K562 (cell line): ENCODE measurements around the gene NTPCR. TPM values are rescaled to one million over a fixed set of nuclear protein-coding genes. Genes with fewer than 3 reads are reported as not detected.

Source experiments
- ATAC-seq: fragments of 200-7000 bp; cut with Tn5 transposase; 3 replicates; pipeline ENCODE4 v1.9.1; 2020; ENCODE audit warnings: moderate library complexity
- BruUV-seq: library from RNA; stranded (reverse); fragments of 400-500 nt; replicated peaks from 2 replicates; lab custom pipeline; 2021; lab: Mats Ljungman, UMichigan
- CTCF ChIA-PET: fragments of 300-600 bp; formaldehyde crosslinking; extraction: SDS; loops from one replicate; lab custom pipeline; 2021; ENCODE audit warnings: low intra/inter-chr PET ratio; lab: Yijun Ruan, JAX
- POLR2A ChIA-PET: fragments of 300-600, 350-650 bp; sonication (Branson Sonifier 250); formaldehyde crosslinking; extraction: SDS; loops from one replicate; lab custom pipeline; 2021; ENCODE audit warnings: antibody characterized with exemption, inconsistent platforms; lab: Yijun Ruan, JAX
- DNase-seq, 4 experiments: peaks; one replicate each; pipeline versions ENCODE4 v3.0.0 to v3.0.0-alpha.2; 2011 to 2018; ENCODE audit warnings: low spot score in 3 of 4, mixed read lengths in 3 of 4; ENCODE audit errors: extremely low read depth in 1 of 4
- FAIRE-seq: peaks from 2 replicates; lab custom pipeline; 2011; peaks lifted over from hg19 to GRCh38; lab: Jason Lieb, UNC
- H2AFZ ChIP-seq: 2 replicates; pipeline ENCODE4 v1.6.0; 2011; ENCODE audit warnings: low read depth, low read length, control low read depth, inconsistent platforms
- H3K27ac ChIP-seq: fragments of 200-600 bp; 3 replicates; pipeline ENCODE4 v1.8.0; 2011; ENCODE audit warnings: low read depth, mild to moderate bottlenecking, control low read depth, inconsistent platforms, low read length, moderate library complexity, mixed read lengths; ENCODE audit errors: extremely low read depth
- H3K27me3 ChIP-seq, 2 experiments: fragments of 300-600 bp in 1 of 2; 2 replicates in 1 of 2; 3 replicates in 1 of 2; pipeline versions ENCODE4 v1.6.0 to v1.8.0; 2011; ENCODE audit warnings: inconsistent platforms in 2 of 2, low read length in 2 of 2, mild to moderate bottlenecking in 1 of 2, mixed read lengths in 1 of 2, moderate library complexity in 1 of 2; ENCODE audit not compliant: control insufficient read depth in 2 of 2, insufficient read depth in 2 of 2
- H3K36me3 ChIP-seq: fragments of 300-600 bp; 3 replicates; pipeline ENCODE4 v1.8.0; 2011; ENCODE audit warnings: mild to moderate bottlenecking, low read length, inconsistent platforms; ENCODE audit not compliant: control insufficient read depth, insufficient read depth
- H3K4me1 ChIP-seq, 2 experiments: fragments of 200-600 bp in 1 of 2; replicated peaks in 1 of 2; 2 replicates in 1 of 2; 3 replicates in 1 of 2; pipeline versions ENCODE4 v1.5.1 to v1.8.0; 2011; ENCODE audit warnings: inconsistent platforms in 2 of 2, low read length in 2 of 2, mild to moderate bottlenecking in 1 of 2, mixed read lengths in 1 of 2, moderate library complexity in 1 of 2; ENCODE audit not compliant: control insufficient read depth in 2 of 2, insufficient read depth in 2 of 2
- H3K4me2 ChIP-seq: 2 replicates; pipeline ENCODE4 v1.6.1; 2011; ENCODE audit warnings: low read length, control low read depth, inconsistent platforms, mixed read lengths; ENCODE audit not compliant: insufficient read depth
- H3K4me3 ChIP-seq: fragments of 200-600 bp; sonication (generic), shearing (Covaris generic); 2 replicates; pipeline ENCODE4 v1.5.1; 2016; ENCODE audit warnings: control low read depth, inconsistent platforms
- H3K79me2 ChIP-seq: fragments of 200-600 bp; 3 replicates; pipeline ENCODE4 v1.8.0; 2011; ENCODE audit warnings: low read length, inconsistent platforms; ENCODE audit not compliant: control insufficient read depth, insufficient read depth
- H3K9ac ChIP-seq, 2 experiments: 2 replicates each; pipeline versions ENCODE4 v1.6.0 to v1.6.1; 2011; ENCODE audit warnings: low read depth in 2 of 2, low read length in 2 of 2, control low read depth in 1 of 2, inconsistent platforms in 1 of 2, mild to moderate bottlenecking in 1 of 2, mixed read lengths in 1 of 2; ENCODE audit not compliant: insufficient read depth in 1 of 2
- H3K9me1 ChIP-seq: one replicate; pipeline ENCODE4 v1.6.0; 2011; ENCODE audit warnings: inconsistent platforms, mild to moderate bottlenecking, low read length, moderate library complexity; ENCODE audit not compliant: control insufficient read depth, insufficient read depth
- H3K9me3 ChIP-seq: replicated peaks from 2 replicates; pipeline ENCODE4 v1.5.1; 2011; ENCODE audit warnings: low read depth, low read length, inconsistent platforms; ENCODE audit not compliant: control insufficient read depth, insufficient read depth
- H4K20me1 ChIP-seq: replicated peaks from 2 replicates; pipeline ENCODE4 v1.6.1; 2011; ENCODE audit warnings: low read length, inconsistent platforms, mixed read lengths; ENCODE audit not compliant: control insufficient read depth, insufficient read depth
- E2F8 ChIP-seq: fragments of 450-650 bp; IDR thresholded peaks from 2 replicates; pipeline ENCODE4 v1.7.1; 2018; ENCODE audit warnings: mild to moderate bottlenecking, low read depth; ENCODE audit not compliant: partially characterized antibody
- HDAC8 ChIP-seq: fragments of 450-650 bp; IDR thresholded peaks from 2 replicates; pipeline ENCODE4 v1.6.1; 2016; ENCODE audit warnings: mild to moderate bottlenecking, missing genetic modification characterization, moderate library complexity, missing compliant biosample characterization
- HNRNPLL ChIP-seq: fragments of 200-400 bp; formaldehyde crosslinking; IDR thresholded peaks from 2 replicates; pipeline ENCODE4 v1.6.1; 2017; ENCODE audit warnings: low read length, low read depth, mild to moderate bottlenecking; ENCODE audit not compliant: poor library complexity, severe bottlenecking
- RBM17 ChIP-seq: fragments of 200-400 bp; formaldehyde crosslinking; IDR thresholded peaks from 2 replicates; pipeline ENCODE4 v1.6.1; 2017; ENCODE audit warnings: low read depth, mild to moderate bottlenecking, low read length, borderline replicate concordance
- TAF9B ChIP-seq: fragments of 450-650 bp; IDR thresholded peaks from 2 replicates; pipeline ENCODE4 v1.6.1; 2018; ENCODE audit warnings: mild to moderate bottlenecking; ENCODE audit not compliant: partially characterized antibody
- WGBS: fragments of 100-300 bp; shearing (Covaris generic); methylation state at CpG from one replicate; pipeline ENCODE4 v1.1.6; 2016; ENCODE audit warnings: low coverage, mixed read lengths; ENCODE audit not compliant: insufficient coverage; ENCODE audit errors: missing lambda C conversion rate; 5-methylcytosine and 5-hydroxymethylcytosine counted together
- in situ Hi-C: fragments of 300-500 bp; cut with MboI; formaldehyde crosslinking; loops from 4 replicates; pipeline ENCODE4 v1.15.0; 2018; ENCODE audit warnings: inconsistent platforms, mixed read lengths
- intact Hi-C: fragments of 100-400 bp; cut with micrococcal nuclease; formaldehyde crosslinking; loops from 2 replicates; pipeline ENCODE4 v1.14.2; 2022
- polyA plus RNA-seq, 8 experiments: library from polyadenylated mRNA; depleted of rRNA in 4 of 8; stranded (reverse) in 5 of 8; unstranded in 3 of 8; fragments of >200 nt; fragmentation: Nextera tagmentation in 2 of 8; fragmentation: Illumina TruSeq in 1 of 8; extraction: Ambion mirVana in 2 of 8; extraction: Trizol in 1 of 8; gene quantifications; 2 replicates each; pipeline versions ENCODE4 v1.2.1 to v1.2.3, GENCODE V29; 2011 to 2014; ENCODE audit warnings: inconsistent platforms in 1 of 8, missing spikeins in 1 of 8
- total RNA-seq, 7 experiments: library from RNA; depleted of rRNA in 6 of 7; stranded (reverse); fragments of >200 nt in 6 of 7; fragmentation: Illumina TruSeq in 2 of 7; extraction: Trizol in 2 of 7; gene quantifications; 2 replicates each; pipeline versions ENCODE4 v1.2.1 to v1.2.3, GENCODE V29; 2011 to 2021; ENCODE audit warnings: low replicate concordance in 1 of 7

Gene NTPCR
- total and polyA plus RNA-seq, 9 of the 15 experiments (the other 6 are each of a cell fraction or from before 2014, with no cell fraction given): 19.3 to 105 (median 48.8) TPM

GRCh38 chr1:232964601-232965000 is 14.2 kb downstream of the NTPCR start:
- in situ Hi-C loops (no loop called here), intact Hi-C loops (no loop called here)
- H3K4me3 ChIP-seq: no peak overlapping the region
- ChIA-PET POLR2A (interaction anchor here (0.6 kb wide), 1 partner anchor 8 kb away, joined by 3 read pairs; no protein-coding TSS in a partner anchor), CTCF (no interaction called here)
- BruUV-seq: no TSS peak
- no peaks in the 10 kb centered on the region; a peak in 1 of 5 replicates for H3K4me1 ChIP-seq
- FAIRE-seq: no peak
- no peak overlapping the region for H3K4me2 ChIP-seq
- DNase-seq: no peak
- H3K36me3 ChIP-seq: peaks cover 24% of the 10 kb centered on the region; the same call in 2 of the 3 replicates
- H3K9me1 ChIP-seq: no peaks in the 10 kb centered on the region
- no peaks in the 10 kb centered on the region for H3K79me2 ChIP-seq
- ATAC-seq: no peak
- H4K20me1 ChIP-seq: no peaks in the 10 kb centered on the region
- H2AFZ ChIP-seq: no peak overlapping the region
- no peaks in the 10 kb centered on the region for H3K9me3 ChIP-seq
- no peaks in the 10 kb centered on the region for H3K27me3 ChIP-seq
- no peak overlapping the region for H3K9ac ChIP-seq
- H3K27ac ChIP-seq: no peak overlapping the region
- TF ChIP-seq HNRNPLL (no peak), TAF9B (no peak)
- 82% methylated on average over 4 of the region's 4 CpGs for WGBS

GRCh38 chr1:232965124-232965911 is 14.9 kb downstream of the NTPCR start:
- POLR2A ChIA-PET: interaction anchor here (0.6 to 1.8 kb wide), 2 partner anchors 9 to 15 kb away, joined by 3 to 7 read pairs; no protein-coding TSS in a partner anchor
- in situ Hi-C loops (no loop called here), intact Hi-C loops (no loop called here)
- Histone ChIP-seq H3K4me2 (no peak overlapping the region), H3K9me1 (no peaks in the 10 kb centered on the region), H3K36me3 (peaks cover 30% of the 10 kb centered on the region; the same call in 2 of the 3 replicates), H3K4me3 (no peak overlapping the region), H3K27ac (no peak overlapping the region), H3K4me1 (no peaks in the 10 kb centered on the region; a peak in 1 of 5 replicates), H3K79me2 (no peaks in the 10 kb centered on the region), H2AFZ (no peak overlapping the region), H3K27me3 (no peaks in the 10 kb centered on the region), H3K9me3 (no peaks in the 10 kb centered on the region), H4K20me1 (no peaks in the 10 kb centered on the region), H3K9ac (no peak overlapping the region)
- WGBS: 76% methylated on average over 10 of the region's 10 CpGs
- DNase-seq (no peak), FAIRE-seq (no peak), ATAC-seq (no peak)
- BruUV-seq: no TSS peak
- CTCF ChIA-PET: no interaction called here
- TF ChIP-seq HDAC8 (tag) (no peak), RBM17 (no peak), E2F8 (no peak)
